Lower leg skin (tissue), 4 donors: ENCODE data around the gene ABI2. TPM values are rescaled to one million over a fixed set of nuclear protein-coding genes. Genes with fewer than 3 reads are reported as not detected.

Source experiments
- DNase-seq, 2 donors: peaks; one replicate each; pipeline ENCODE4 v3.0.0-alpha.2; 2019; ENCODE audit warnings: low spot score in 2 of 2
- H3K4me3 ChIP-seq: fragments of 200-600 bp; sonication (generic); 2 replicates; pipeline ENCODE4 v1.5.1; 2017; ENCODE audit warnings: mild to moderate bottlenecking, low read depth; ENCODE audit not compliant: poor library complexity, severe bottlenecking
- POLR2A ChIP-seq, 2 donors: fragments of 450-650 bp; IDR thresholded peaks; one replicate each; pipeline ENCODE4 v1.6.1; 2016 to 2017; ENCODE audit warnings: antibody characterized with exemption in 2 of 2, mild to moderate bottlenecking in 1 of 2, moderate library complexity in 1 of 2
- WGBS, 2 donors: methylation state at CpG; one replicate each; pipeline ENCODE4 v1.1.5; 2018; 5-methylcytosine and 5-hydroxymethylcytosine counted together
- intact Hi-C: fragments of 100-400 bp; cut with DNase I; formaldehyde crosslinking; loops from one replicate; pipeline ENCODE4 v1.15.0; 2023; ENCODE audit warnings: low total_unique reads
- total RNA-seq, 4 donors: library from RNA; depleted of rRNA; stranded (reverse); fragments of >200 nt; gene quantifications; one replicate each; pipeline ENCODE4 v1.1.0, GENCODE V29; 2016
- TF ChIP-seq, protein P1 (sequence below), 3 donors: fragments of 450-650 bp; IDR thresholded peaks; one replicate each; pipeline ENCODE4 v1.5.1; 2016; ENCODE audit warnings: antibody characterized with exemption in 3 of 3, mild to moderate bottlenecking in 3 of 3, moderate library complexity in 2 of 3

ABI2 gene
- total RNA-seq, 4 donors from 2014 or later: 5.4 to 23.5 (median 19.1) TPM

DNA sequence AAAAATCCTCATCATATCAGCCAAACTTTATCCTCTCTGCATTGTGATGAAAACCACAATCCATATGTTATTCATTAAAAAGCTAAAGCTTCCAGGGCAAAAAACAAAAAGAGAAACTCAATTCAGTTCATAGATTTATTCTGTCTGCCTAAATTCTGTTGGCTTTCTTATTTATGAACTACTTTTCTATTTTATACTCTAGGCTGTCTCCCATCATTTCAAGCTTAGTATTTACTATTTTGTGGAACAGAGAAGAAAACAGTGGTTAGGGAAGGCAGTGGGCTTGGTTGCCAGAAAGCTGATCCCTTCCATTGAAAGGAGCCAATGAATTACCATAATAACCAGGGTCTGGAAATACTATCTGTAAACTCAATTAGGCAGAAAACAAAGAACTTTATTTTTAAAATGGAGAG, 135.1 kb downstream of the ABI2 start:
- no peak overlapping the region for H3K4me3 ChIP-seq
- no peak for DNase-seq
- TF ChIP-seq, protein P1, sequence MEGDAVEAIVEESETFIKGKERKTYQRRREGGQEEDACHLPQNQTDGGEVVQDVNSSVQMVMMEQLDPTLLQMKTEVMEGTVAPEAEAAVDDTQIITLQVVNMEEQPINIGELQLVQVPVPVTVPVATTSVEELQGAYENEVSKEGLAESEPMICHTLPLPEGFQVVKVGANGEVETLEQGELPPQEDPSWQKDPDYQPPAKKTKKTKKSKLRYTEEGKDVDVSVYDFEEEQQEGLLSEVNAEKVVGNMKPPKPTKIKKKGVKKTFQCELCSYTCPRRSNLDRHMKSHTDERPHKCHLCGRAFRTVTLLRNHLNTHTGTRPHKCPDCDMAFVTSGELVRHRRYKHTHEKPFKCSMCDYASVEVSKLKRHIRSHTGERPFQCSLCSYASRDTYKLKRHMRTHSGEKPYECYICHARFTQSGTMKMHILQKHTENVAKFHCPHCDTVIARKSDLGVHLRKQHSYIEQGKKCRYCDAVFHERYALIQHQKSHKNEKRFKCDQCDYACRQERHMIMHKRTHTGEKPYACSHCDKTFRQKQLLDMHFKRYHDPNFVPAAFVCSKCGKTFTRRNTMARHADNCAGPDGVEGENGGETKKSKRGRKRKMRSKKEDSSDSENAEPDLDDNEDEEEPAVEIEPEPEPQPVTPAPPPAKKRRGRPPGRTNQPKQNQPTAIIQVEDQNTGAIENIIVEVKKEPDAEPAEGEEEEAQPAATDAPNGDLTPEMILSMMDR (IDR thresholded peaks at IDR 0.05): no peak
- intact Hi-C loops: no loop called here

DNA sequence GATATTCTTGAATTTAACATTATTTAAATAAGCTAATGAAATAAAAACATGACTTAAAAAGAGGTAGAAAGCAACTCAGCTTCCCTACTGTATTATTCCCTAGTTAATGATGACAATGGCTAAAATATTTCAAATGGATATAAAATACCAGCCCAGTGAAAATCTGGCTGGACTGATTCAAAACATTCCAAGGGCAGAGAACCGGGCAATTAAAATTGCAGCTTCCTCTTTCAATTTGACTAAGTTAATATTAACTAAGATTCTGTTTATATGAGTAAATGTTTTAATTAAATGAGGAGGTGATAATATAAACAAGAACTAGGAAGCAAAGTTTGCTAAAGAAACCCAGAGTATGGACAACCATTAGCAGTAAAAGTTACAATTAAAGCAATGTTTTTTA, 141.4 kb downstream of the ABI2 start:
- intact Hi-C loops: no loop called here
- WGBS, 2 donors: 38 to 41% methylated on average over 1 of the region's 1 CpG
- no peak for TF ChIP-seq POLR2A (IDR thresholded peaks at IDR 0.05)
- no peak overlapping the region for H3K4me3 ChIP-seq
- no peak for DNase-seq

DNA sequence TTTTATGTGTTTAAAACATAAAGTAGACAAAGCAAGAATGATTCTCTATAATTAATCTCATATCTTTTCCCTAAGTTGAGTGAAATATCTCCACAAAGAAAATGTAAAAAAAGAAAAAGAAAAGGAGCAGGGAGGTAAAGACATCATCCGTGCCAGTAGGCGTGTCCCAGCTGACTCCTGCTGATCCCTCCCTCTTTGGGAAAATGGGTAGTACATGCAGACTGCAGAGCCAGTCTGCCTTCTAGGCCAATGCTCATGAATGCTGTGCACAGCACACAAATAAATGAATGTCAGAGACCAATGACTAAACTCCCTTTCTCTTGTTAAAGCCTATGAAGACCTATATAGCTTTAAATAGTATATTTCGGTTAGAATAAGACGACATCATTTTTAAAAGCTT, 142.2 kb downstream of the ABI2 start:
- intact Hi-C loops: no loop called here
- no peak for DNase-seq
- no peak overlapping the region for H3K4me3 ChIP-seq
- no peak for TF ChIP-seq POLR2A (IDR thresholded peaks at IDR 0.05)
- TF ChIP-seq, protein P1 (IDR thresholded peaks at IDR 0.05): no peak
- 55 to 59% methylated on average over 4 of the region's 4 CpGs for WGBS, 2 donors

DNA sequence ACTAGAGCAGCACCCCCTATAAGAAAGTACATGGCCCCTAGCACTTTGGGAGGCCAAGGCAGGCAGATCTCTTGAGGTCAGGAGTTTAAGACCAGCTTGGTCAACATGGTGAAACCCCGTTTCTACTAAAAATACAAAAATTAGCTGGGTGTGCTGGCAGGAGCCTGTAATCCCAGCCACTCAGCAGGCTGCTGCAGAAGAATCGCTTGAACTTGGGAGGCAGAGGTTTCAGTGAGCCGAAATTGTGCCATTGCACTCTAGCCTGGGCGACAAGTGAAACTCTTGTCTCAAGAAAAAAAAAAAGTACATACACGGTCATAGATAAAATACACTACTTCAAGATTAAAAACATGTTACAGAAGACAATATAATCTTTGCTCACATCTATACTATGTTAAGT, 143.1 kb downstream of the ABI2 start:
- no peak overlapping the region for H3K4me3 ChIP-seq
- 92 to 94% methylated on average over 5 of the region's 5 CpGs for WGBS, 2 donors
- intact Hi-C loops: no loop called here
- no peak for TF ChIP-seq POLR2A (IDR thresholded peaks at IDR 0.05)
- TF ChIP-seq, protein P1 (IDR thresholded peaks at IDR 0.05): no peak
- no peak for DNase-seq

DNA sequence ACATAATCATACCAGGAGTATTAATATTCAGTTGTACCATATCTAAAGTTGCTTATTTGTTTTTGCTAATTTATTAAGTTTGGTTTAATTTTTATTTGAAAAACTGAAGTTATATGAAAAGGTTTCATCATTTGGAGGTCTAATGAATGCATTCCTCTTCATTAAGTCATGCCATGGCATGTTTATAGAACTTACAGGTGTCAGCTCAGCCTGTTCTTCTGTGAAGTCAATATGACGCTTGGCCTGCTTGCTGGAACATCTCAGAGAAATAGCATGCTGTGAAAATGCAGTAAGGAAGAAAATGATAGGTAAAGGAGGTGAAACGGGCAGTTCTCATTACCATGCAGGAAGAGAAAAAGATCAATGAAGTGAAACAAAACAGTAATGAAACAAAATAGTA, 148.7 kb downstream of the ABI2 start:
- intact Hi-C loops: no loop called here
- DNase-seq: no peak
- TF ChIP-seq, protein P1 (IDR thresholded peaks at IDR 0.05): no peak
- TF ChIP-seq POLR2A (IDR thresholded peaks at IDR 0.05): no peak
- WGBS, 2 donors: 69 to 75% methylated on average over 2 of the region's 2 CpGs
- H3K4me3 ChIP-seq: no peak overlapping the region

DNA sequence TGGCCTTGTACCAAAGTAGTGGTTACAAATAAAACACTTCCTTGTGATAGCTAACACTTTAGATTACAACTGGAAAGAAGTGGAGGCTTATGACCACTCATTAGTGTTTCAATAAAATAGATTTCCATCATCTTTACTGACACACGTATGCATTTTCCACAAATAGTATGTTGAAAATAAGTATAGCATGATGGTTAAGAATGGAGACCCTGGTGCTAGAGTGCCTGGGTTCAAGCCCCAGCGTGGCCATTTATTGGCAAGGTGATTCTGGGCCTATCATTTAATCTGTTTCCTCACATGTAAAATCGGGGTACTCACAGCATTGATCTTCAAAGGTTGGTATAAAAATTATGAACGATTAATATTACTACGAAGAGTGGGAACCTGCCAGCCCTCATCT, 152.4 kb downstream of the ABI2 start:
- no peak overlapping the region for H3K4me3 ChIP-seq
- TF ChIP-seq, protein P1 (IDR thresholded peaks at IDR 0.05): no peak
- no peak for TF ChIP-seq POLR2A (IDR thresholded peaks at IDR 0.05)
- 91 to 93% methylated on average over 5 of the region's 5 CpGs for WGBS, 2 donors
- no peak for DNase-seq
- intact Hi-C loops: no loop called here
